HT-29 (cell line): ENCODE measurements around the gene CRABP2. TPM values are rescaled to one million over a fixed set of nuclear protein-coding genes. Genes with fewer than 3 reads are reported as not detected.

ENCODE experiments used
- DNase-seq: peaks from one replicate; pipeline ENCODE4 v3.0.0-alpha.2; 2015; ENCODE audit warnings: low spot score
- total RNA-seq: library from RNA; depleted of rRNA; stranded (reverse); fragments of >200 nt; shearing (Covaris generic); gene quantifications from 2 replicates; pipeline ENCODE4 v1.2.3, GENCODE V29; 2014

The CRABP2 gene
- total RNA-seq, 1 experiment from 2014 or later, result 289 TPM

DNA sequence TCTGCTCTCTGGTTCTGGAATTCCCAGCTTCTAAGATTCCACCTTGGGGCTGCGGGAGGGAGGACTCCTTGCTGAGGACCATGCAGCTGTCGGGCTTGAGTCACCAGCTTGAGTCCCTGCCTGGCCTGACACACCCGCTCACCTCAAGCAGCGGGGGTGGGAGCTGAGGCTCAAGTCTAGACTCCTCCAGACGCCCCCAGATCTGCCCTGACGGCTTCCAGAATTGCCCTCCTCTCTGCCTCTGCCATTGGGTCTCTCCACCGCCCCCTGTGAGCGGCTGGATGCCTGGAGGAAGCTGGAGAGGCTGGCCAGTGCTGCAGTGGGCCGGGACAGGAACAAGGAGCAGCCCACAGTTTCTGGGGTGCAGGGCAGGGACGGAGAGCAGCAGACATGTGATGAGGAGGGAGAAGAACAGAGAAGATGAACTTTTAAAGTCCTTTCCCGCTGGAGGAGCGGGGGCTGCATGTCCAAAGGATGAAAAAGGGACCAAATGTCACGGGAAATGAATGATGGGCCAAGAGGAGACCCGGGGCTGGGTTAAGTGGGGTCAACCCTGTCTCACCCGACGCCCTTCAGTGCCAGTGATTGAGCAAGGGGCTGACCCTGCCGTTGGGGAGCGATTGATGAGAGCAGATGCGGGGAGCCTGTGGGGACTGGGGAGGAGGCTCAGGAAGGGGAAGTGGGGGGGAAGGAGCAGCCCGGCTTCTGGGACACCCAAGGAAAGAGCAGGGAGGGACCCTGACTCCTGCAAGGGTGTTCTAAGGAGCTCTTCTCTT, 13.5 kb downstream of the CRABP2 start:
- peak; percentile 67 for DNase-seq

DNA sequence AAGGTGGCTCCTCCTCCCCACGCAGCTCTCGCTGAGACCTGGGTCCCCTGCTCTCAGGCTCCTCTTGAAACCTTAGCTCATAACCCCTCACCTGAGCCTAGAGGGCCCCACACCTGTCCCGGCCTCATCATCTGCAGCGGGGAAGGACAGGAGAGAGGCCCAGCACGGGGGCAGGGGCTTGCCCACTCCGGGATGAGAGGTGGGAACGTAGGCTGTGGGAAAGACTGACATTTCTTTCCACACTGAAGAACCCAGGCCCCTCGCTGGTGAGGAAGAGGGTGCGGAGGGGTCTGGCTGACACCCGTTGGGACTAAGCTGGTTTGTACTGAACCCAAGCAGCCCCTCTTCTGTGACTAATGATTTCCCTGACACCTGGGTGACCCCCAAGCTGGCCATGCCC, 14.2 kb downstream of the CRABP2 start:
- DNase-seq, result no peak

DNA sequence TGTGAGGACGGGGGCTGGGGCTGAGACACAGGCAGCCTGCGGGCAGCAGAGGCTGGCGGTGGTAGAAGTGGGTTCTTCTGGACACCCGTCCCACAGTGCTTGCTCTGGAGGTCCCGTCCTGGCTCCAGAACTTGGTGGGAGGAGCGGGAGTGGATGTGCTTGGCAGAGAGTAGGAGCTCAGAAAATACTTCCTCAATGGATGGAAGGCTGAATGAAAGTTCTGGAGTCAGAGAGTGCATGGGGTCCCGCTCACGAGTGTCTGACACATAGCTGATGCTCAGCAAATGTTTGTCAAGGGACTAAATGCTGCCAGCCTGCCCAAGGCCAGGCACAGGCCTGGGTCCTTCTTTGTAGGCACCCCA, 14.7 kb downstream of the CRABP2 start:
- no peak for DNase-seq

DNA sequence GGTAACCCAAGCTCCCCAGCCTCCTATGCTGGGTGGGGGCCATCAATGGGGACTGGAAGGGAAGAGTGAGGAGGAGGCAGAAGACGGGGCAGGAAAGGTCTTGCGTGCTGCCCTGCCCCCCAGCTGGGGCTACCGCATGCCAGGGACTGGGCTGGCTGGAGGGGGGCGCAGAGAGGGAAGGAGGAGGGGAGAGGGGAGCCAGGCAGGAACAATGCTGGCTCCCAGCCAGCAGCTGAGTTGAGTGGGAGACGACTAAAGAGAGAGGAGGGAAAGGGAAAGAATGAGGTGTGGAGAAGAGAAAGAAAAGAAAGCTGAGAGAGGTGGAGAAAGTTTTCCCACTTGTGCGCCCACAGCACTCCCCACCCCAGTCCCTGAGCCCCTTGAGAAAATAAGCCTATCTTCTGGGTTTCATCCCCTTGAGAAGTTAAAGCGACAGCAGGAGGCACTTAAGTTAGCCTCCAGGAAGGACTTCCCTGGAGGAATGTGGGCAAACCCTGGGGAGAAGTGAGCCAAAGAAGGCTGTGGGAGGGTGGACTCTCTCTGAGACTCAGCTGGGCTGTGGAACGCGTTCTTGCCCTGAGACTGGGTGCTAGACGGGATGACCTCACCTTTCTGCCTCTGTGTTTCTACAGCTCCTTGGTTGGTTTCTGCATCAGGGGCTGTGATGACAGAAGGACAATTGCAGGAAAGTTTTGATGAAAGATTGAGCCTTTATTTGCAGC, 15.3 kb downstream of the CRABP2 start:
- DNase-seq, result no peak

DNA sequence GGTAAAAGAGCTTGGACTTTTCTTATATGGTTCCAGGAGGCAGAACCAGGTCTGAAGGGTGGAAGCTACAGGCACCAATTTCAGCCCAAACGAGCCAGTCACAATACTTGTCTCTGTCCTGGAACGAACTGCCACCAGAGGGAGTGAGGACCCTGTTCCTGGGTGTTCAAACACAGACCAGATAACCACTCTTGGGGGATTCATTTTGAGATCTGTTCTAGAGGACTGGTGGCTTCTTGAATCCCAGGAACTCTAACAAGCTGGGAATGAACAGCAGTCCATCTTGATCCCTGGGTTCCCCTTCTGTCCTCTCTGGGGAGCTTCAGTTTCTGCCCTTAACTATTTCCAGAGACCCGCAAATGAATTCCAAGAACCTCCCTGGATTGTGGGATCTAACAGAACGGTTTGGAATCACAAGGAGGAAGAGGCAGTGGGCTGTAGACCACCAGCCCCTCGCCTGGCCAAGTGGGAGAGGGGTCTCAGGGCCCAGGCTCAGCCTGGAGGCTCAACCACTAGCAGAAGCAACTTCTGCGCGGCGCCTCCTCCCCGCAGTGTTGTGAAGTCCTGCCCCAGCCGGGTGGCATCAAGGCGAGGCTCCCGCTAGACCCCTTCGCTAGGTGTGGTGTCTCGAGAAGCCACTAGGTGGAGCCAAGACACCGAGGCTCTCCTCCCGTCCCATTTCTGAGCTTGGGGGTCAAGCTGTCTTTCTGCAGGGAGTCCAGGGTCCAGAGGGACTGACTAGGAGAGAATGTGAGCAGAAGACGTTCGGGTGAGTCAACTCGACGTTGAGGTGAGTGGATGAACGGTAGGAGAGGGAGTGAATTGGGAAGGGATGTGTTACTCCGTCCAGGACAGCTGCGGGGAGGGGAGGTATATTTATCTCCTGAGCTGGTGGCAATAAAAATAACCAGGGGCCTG, 16.1 kb downstream of the CRABP2 start:
- DNase-seq, result peak; percentile 95

DNA sequence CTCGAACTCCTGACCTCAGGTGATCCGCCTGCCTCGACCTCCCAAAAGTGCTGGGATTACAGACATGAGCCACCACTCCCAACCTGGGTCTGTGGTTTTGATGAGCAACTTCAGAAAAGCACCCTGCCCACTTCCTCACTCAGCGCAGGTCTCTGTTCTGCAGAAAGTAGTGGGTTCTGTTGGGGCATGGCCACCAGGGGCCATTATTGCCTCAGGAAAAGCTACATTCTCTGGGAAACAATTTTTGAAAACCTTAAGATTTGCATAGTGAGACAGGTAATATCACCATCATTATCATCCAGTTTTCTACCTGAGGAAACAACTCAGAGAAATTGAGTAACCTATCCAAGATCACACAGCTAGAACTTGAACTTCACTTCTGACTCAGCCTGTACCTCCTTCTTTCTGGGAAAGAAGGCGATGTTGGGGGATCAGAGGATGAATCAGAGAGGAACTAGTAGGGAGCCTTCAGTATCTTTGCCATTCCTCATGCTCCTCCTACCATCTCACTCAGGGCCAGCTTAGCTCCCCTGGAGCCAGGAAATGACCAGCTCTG, 21.1 kb downstream of the CRABP2 start:
- no peak for DNase-seq

DNA sequence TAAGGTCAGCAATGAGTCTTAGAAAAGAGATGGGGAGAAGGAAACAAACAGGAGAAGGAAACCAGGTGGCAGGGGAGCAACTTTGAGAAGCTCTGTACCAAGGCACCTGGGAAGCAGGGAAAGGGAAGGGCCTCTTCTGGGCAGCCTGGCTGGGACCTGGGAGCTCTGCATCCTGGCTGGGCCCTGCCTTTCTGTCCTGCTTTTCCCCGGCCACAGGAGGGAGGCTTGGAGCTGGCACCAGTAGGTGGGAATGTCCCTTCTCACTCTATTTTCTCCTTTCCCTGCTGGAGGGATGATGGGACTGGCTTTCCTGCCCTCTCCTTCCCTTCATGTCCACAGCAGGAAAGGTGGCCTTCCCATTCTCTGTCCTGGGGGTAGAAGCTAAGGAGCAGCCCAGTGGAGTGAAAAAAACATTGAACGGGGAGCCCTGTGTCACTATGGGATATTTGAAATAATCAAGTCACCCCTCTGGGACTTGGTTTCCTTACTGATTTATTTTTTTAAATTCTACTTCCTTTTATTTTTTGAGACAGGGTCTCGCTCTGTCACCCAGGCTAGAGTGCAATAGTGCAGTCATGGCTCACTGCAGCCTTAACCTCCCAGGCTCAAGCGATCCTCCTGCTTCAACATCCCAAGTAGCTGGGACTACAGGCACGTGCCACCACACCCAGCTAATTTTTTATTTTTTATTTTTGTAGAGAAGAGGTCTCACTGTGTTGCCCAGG, 23.1 kb downstream of the CRABP2 start:
- no peak for DNase-seq

DNA sequence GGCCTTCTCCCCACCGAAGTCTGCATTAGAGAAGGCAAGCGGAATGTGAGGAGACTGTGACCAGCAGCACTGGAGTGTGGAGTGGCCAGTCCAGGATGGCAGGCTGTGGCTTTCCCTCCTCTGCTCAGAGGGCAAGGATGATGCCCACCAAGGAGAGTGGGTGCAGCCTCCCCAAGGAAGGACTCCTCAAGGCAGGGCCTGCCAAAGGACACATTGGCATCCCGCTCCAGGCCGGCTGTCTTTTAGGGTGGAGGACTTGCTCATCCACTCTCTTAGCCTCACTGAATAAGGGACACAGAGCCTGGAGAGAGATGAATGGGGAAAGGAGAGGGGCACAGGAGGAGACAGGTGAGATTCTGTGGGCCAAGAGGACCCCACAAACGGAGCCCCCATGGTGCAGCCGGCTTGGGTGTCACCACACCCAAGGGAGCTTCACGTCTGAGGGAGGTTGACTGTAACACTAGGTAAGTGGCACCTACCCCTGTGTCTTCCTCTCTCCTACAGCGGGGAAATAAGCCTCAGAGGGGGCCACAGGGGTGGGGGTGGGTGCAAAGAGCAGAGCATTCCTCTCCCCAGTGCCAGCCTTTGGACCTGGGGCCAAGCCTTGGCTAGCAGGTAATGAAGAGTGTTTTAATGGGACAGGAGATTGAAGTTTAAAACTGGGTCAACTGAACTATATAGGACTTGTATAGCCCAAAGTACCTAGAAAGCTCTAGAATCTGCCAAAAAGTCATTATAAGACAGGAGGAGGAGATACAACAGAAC, 24.0 kb downstream of the CRABP2 start:
- no peak for DNase-seq

DNA sequence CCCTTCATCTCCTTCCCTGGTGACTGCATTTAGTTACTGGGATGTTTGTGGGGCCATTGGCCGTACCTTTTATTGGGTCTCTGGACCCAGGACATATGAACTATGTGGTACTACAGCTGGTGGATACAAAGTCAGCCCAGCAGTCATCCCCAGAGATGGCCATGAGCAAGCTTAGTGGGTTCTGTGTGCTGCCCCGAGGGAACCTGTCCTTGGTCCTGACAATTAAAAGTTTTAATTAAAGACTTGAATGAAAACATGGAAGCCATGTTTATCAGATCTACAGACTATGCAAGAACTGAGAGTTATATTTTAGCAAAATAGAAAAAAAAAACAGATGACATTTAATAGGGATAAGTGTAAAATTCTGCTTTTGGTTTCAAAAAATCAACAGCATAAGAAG, 25.3 kb downstream of the CRABP2 start:
- no peak for DNase-seq

DNA sequence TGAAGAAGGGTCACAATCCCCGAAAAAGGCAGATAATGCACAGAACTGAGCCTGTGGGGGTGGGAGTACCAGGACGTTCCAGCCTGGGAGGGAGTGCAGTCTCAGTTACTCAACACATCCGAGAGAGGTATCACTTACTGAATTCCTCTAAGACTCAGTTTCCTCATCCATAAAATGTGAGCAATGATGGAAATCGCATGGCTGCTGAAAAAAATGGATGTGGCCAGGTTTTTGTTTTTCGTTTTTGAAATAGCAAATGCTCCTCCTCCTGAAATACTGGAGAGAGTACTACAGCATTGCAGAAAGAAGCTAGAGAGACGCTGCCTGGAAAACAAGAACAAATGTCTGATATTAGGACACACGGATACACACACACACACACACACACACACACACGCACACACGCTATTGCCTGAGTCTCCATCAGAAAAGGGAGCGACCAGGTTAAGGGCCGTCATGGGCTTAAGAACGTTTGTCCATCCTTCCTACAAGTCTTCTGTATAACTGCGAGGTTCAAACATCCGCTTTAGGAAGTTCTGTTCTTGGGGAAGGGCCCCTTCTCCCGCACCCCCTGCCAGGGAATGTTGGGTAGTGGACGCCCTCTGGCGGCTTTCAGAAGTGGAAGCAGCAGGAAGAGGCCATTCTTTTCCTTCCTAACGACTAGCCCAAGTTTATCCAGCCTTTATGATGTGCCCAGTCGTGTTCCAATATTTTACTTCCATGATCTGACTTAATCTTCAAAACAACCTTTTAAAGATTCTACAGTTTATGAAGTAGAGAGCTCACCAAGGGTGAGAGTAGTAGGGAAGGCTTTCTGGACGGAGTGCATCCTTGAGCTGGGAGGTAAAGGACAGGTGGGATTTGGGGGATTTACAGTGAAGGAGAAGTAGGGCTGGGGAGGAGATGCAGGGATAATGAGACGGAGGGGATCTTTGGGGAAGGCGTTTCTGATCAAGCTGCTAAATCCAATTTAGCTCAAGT, 27.5 kb downstream of the CRABP2 start:
- DNase-seq, result peak; percentile 80

DNA sequence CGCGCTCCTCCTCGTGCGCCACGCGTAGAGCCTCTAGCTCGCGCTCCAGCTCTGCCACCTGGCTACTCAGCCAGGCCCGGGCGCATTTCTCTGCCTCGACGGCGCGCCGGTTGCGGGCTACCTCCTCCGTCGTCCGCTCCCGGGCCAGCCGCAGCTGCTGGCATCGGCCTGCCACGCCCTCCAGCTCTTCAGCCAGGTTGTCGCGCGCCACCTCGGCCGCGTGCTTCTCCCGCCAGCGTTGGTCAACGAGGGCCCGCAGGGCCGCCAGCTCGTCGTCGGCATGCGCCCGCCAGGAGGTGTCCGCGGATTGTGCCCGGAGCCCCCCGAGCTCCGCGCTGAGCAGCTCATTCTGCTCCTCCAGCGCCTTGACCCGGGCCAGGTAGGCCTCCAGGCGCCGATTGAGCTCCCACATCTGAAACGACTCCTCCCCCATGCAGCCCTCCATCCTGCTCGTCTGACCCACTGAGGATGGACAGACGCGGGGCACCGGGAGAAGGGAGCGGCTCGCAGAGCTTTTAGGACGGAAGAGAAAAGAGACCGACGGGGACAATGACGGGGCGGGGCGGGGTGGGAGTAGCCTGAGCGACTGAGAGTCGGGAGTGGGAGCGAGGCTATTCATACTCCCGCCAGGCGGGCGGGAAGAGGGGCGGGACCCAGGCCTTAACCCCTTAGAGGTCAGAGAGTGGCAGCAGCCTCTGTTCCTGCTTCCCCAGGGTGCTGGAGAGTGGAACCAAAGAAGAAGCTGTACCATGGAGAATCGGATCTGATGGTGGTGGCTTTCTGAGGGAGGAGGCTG, 28.4 kb downstream of the CRABP2 start, which contains the start of gene NES:
Gene NES (minus strand): TSS at position 588 of the 796 bp plus-strand sequence. CDS start 143 bp downstream, at position 445.
- DNase-seq, result peak; percentile 40

DNA sequence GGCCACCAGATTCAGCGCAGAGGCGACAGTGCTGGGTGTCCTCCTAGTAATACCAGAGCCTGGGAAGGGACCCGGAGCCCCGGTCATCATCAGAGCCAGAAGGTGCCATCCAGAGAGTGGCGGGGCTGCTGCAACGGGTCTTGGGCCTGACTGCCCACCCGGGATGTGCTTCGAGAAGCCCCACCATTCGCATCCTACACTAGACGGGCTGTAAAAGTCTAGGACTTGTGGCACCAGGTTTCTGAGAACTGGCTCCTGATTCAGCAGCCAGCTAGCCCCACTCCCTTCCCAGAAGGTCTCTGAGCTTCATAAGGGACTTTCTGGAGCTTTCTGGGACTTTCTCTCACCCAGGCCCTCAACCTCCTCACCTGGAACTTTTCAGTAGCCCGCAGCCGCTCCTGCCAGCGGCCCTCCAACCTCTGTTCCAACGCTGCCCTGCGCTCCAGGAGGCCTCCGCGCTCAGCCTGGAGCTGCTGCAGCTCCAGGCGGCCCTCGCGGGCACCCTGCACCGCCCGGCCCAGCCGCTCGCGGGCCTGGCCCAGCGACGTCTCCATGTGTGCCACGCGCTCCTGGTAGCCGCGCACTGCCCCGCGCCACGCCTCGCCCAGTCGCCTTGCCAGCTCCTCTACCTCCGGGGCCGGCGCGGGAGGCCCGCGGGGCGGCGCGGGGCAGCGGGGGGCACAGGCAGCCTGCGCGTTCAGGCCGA, 29.1 kb downstream of the CRABP2 start:
- DNase-seq, result no peak

DNA sequence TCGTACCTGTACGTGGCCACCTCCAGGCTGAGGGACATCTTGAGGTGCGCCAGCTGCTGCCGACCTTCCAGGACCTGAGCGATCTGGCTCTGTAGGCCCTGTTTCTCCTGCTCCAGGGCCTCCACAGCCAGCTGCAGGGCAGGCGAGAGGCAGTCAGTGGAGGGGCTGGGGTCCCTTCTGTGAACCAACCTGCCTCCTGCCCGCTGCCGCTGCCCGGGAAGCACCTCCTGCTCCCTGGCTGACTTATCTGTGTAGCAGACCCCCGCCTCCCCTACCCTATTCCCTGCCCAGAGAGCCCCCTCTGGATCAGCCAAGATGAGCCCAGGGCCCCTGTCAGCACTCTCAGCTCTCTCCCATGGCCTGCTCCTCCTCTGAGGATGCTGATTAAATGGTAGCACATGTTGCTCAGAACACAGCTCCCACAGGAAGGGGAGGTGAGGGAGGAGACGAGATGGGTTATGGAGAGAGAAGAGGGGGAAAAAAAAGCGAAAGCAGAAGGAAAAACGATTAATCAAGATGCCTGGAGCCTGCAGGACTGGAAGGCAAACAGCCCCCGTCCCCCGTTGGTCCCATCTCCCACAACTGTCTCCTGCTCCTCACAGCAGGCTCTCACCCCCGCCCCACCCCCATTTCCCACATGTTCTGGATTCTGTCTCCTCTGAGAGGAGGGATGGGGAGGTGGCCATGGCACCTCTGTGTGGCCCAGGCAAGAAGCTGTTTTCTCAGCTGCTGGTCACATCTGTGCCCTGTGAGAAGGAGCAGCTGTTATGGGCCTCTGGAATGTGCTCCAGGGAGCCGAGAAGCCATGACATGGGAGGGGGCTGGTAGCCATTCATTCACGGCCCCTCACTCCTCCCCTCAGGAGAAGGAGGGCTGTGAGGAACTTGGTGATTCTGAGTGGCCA, 29.9 kb downstream of the CRABP2 start:
- DNase-seq, result no peak

DNA sequence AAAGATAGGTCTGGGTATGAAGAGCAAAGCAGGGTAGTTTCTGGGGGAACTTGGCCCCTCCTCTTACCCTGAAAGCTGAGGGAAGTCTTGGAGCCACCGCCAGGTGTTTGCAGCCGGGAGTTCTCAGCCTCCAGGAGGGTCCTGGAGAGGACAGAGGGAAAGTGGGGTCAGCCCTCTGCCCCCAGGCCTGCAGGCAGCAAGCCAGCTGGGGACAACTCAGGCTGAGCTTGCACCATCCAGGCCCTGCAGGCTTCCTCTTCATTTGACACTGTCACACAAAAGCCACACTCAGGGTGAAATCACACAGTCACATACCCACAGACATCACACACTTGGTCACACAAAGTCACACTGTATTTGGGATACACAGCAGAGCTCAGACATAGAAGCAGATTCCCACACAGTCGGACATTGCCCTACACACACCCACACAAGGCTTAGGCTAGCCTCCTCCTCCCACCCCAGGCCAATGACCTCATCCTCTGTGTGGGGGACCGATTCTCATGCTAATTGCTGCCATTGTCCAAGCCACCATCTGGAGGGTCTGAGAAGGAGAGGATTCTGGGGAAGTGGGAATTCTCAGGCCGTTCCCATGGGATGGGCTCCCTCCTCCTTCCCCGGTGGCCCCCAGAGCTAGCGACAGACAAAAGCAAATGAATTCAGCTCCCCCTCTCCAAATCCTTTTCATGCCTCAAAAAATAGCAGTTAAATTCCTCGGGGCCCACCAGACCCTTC, 31.8 kb downstream of the CRABP2 start:
- DNase-seq, result no peak

DNA sequence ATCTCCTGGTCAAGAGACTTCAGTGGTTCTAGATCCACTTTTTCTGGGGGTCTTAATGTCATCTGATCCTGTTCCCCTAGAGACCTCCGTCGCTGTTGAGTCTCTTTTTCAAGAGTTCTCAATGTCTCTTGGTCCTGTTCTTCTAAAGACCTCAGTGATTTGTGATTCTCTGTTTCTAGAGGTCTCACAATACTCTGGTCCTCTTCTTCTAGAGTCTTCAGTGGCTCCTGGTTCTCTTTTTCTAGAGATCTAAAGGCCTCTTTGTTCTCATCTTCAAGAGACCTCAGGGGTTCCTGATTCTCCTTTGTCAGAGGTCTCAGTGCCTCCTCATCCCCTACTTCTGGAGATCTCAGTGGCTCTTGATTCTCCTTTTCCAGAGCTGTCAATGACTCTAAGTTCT, 33.6 kb downstream of the CRABP2 start:
- no peak for DNase-seq

DNA sequence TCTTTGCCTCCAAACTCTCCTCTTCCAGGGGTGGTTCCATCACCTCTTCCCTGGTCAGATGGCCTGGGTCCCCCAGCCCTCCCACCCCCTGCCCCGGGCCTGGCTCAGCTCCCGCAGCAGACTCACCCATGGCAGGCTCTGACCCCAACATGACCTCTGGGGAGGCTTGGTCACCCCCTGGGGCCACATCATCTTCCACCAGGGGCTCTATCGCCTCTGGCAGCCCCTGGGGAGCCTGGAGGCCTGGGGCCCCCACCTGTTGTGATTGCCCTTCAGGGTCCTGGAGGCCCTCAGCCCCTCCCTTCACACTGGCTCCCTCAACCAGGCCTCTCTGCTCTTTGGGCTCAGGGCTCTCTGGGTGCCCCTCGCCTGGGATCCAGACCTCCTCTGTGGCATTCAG, 34.6 kb downstream of the CRABP2 start:
- DNase-seq, result no peak
